ENCODE results near the gene CLDN24.

- no peak for TF ChIP-seq CTCF (IDR thresholded peaks at IDR 0.05 in 4 of 5, conservative IDR thresholded peaks at IDR 0.05 in 1 of 5)
- no peak for TF ChIP-seq POLR2A (IDR thresholded peaks at IDR 0.05)
Measured at GRCh38 chr4:183303301-183303700, 18.9 kb downstream of the CLDN24 start.

Data from gastrocnemius medialis (tissue), 4 donors.